Mesenchymal stem cell (in vitro differentiated cells and primary cell): Measurements from ENCODE around the gene RNF166.
A peak's percentile ranks its signal among the peaks of the same experiment; 100 is the strongest.

Experiments used
- DNase-seq: peaks from one replicate; pipeline ENCODE4 v3.0.0-alpha.2; 2013
- H2AFZ ChIP-seq: one replicate; pipeline ENCODE4 v1.6.1; 2013; ENCODE audit warnings: low read depth, mild to moderate bottlenecking, control low read depth, inconsistent platforms, low read length, moderate library complexity
- H2AK5ac ChIP-seq: 2 replicates; pipeline ENCODE4 v1.6.1; 2013; ENCODE audit warnings: low read length, moderate library complexity, mild to moderate bottlenecking, inconsistent platforms; ENCODE audit not compliant: severe bottlenecking
- H2BK120ac ChIP-seq: one replicate; pipeline ENCODE4 v1.6.1; 2013; ENCODE audit warnings: low read depth, mild to moderate bottlenecking, inconsistent platforms, low read length, moderate library complexity
- H2BK12ac ChIP-seq, 2 experiments: one replicate each; pipeline ENCODE4 v1.6.1; 2013; ENCODE audit warnings: inconsistent platforms in 2 of 2, low read length in 2 of 2, mild to moderate bottlenecking in 2 of 2, moderate library complexity in 2 of 2, control low read depth in 1 of 2
- H2BK15ac ChIP-seq: one replicate; pipeline ENCODE4 v1.6.1; 2013; ENCODE audit warnings: mild to moderate bottlenecking, low read depth, inconsistent platforms; ENCODE audit not compliant: poor library complexity, severe bottlenecking
- H2BK5ac ChIP-seq: 2 replicates; pipeline ENCODE4 v1.6.1; 2013; ENCODE audit warnings: low read depth, mild to moderate bottlenecking, low read length, control low read depth, inconsistent platforms; ENCODE audit not compliant: poor library complexity, severe bottlenecking
- H3K14ac ChIP-seq, 2 experiments: one replicate each; pipeline ENCODE4 v1.6.1; 2013; ENCODE audit warnings: inconsistent platforms in 2 of 2, low read length in 2 of 2, control low read depth in 1 of 2, mild to moderate bottlenecking in 1 of 2, moderate library complexity in 1 of 2
- H3K18ac ChIP-seq, 2 experiments: one replicate each; pipeline ENCODE4 v1.6.1; 2013; ENCODE audit warnings: inconsistent platforms in 2 of 2, low read length in 2 of 2, control low read depth in 1 of 2, low read depth in 1 of 2, mild to moderate bottlenecking in 1 of 2
- H3K23ac ChIP-seq, 2 experiments: one replicate each; pipeline ENCODE4 v1.6.1; 2013; ENCODE audit warnings: inconsistent platforms in 2 of 2, low read length in 2 of 2, mild to moderate bottlenecking in 2 of 2, moderate library complexity in 2 of 2, control low read depth in 1 of 2
- H3K27ac ChIP-seq: 2 replicates; pipeline ENCODE4 v1.5.1; 2013; ENCODE audit warnings: mild to moderate bottlenecking, moderate library complexity, low read length, control low read depth, inconsistent platforms; ENCODE audit not compliant: poor library complexity, severe bottlenecking
- H3K27me3 ChIP-seq, 2 experiments: 2 replicates each; pipeline versions ENCODE4 v1.6.1 to v1.7.0; 2013; ENCODE audit warnings: low read length in 2 of 2, mild to moderate bottlenecking in 2 of 2, moderate library complexity in 2 of 2, control low read depth in 1 of 2, inconsistent platforms in 1 of 2; ENCODE audit not compliant: control insufficient read depth in 1 of 2, insufficient read depth in 1 of 2
- H3K36me3 ChIP-seq, 2 experiments: 2 replicates each; pipeline versions ENCODE4 v1.6.1 to v1.7.0; 2013; ENCODE audit warnings: low read length in 2 of 2, control low read depth in 1 of 2, inconsistent platforms in 1 of 2, low read depth in 1 of 2, mild to moderate bottlenecking in 1 of 2; ENCODE audit not compliant: insufficient read depth in 2 of 2, control insufficient read depth in 1 of 2
- H3K4ac ChIP-seq, 2 experiments: one replicate each; pipeline ENCODE4 v1.6.1; 2013; ENCODE audit warnings: inconsistent platforms in 2 of 2, low read length in 2 of 2, mild to moderate bottlenecking in 2 of 2, moderate library complexity in 2 of 2, control low read depth in 1 of 2, low read depth in 1 of 2
- H3K4me1 ChIP-seq: 2 replicates; pipeline ENCODE4 v1.6.1; 2013; ENCODE audit warnings: low read depth, low read length, control low read depth; ENCODE audit not compliant: control insufficient read depth, insufficient read depth
- H3K4me2 ChIP-seq: 2 replicates; pipeline ENCODE4 v1.6.1; 2013; ENCODE audit warnings: low read length, mild to moderate bottlenecking, inconsistent platforms; ENCODE audit not compliant: poor library complexity, severe bottlenecking
- H3K4me3 ChIP-seq, 2 experiments: 2 replicates each; pipeline versions ENCODE4 v1.5.1 to v1.7.0; 2013; ENCODE audit warnings: low read length in 2 of 2, mild to moderate bottlenecking in 2 of 2, control low read depth in 1 of 2, low read depth in 1 of 2; ENCODE audit not compliant: insufficient read depth in 1 of 2
- H3K79me1 ChIP-seq: replicated peaks from 2 replicates; pipeline ENCODE4 v1.6.1; 2013; ENCODE audit warnings: mild to moderate bottlenecking, control low read depth, low read length, inconsistent platforms; ENCODE audit not compliant: poor library complexity, severe bottlenecking
- H3K9ac ChIP-seq: 2 replicates; pipeline ENCODE4 v1.7.0; 2013; ENCODE audit warnings: mild to moderate bottlenecking, low read length, moderate library complexity
- H3K9me3 ChIP-seq: 2 replicates; pipeline ENCODE4 v1.7.0; 2013; ENCODE audit warnings: mild to moderate bottlenecking, low read length; ENCODE audit not compliant: control insufficient read depth
- H4K8ac ChIP-seq: one replicate; pipeline ENCODE4 v1.6.1; 2013; ENCODE audit warnings: inconsistent platforms, mild to moderate bottlenecking, low read length, moderate library complexity
- H4K91ac ChIP-seq: one replicate; pipeline ENCODE4 v1.6.1; 2013; ENCODE audit warnings: mild to moderate bottlenecking, low read length, inconsistent platforms
- WGBS: methylation state at CpG from one replicate; pipeline ENCODE4 v1.1.7; 2013; ENCODE audit warnings: mixed read lengths; 5-methylcytosine and 5-hydroxymethylcytosine counted together

The RNF166 gene

GRCh38 chr16:88749358-88749757 lies 43.1 kb upstream of the RNF166 start:
- H3K14ac ChIP-seq: no peak overlapping the region
- H3K4ac ChIP-seq: no peak overlapping the region
- peaks cover 26% of the 10 kb centered on the region for H3K4me1 ChIP-seq
- no peak overlapping the region for H3K27ac ChIP-seq
- H2BK5ac ChIP-seq: no peak overlapping the region
- no peak for DNase-seq
- H2BK12ac ChIP-seq: no peak overlapping the region
- H3K79me1 ChIP-seq: peaks cover 41% of the 10 kb centered on the region
- no peak overlapping the region for H2AK5ac ChIP-seq
- no peak overlapping the region for H3K18ac ChIP-seq
- no peak overlapping the region for H2BK15ac ChIP-seq
- 98% methylated on average over 26 of the region's 26 CpGs for WGBS
- H2BK120ac ChIP-seq: no peak overlapping the region
- peaks cover 5 to 60% of the 10 kb centered on the region in 2 experiments for H3K36me3 ChIP-seq
- H3K27me3 ChIP-seq: no peaks in the 10 kb centered on the region
- no peaks in the 10 kb centered on the region for H3K9me3 ChIP-seq
- no peak overlapping the region for H3K4me2 ChIP-seq
- H2AFZ ChIP-seq: no peak overlapping the region
- H4K8ac ChIP-seq: no peak overlapping the region
- peak overlapping the region; percentile 66 for H4K91ac ChIP-seq
- no peak overlapping the region for H3K9ac ChIP-seq
- H3K23ac ChIP-seq: no peak overlapping the region
- H3K4me3 ChIP-seq: no peak overlapping the region

DNA sequence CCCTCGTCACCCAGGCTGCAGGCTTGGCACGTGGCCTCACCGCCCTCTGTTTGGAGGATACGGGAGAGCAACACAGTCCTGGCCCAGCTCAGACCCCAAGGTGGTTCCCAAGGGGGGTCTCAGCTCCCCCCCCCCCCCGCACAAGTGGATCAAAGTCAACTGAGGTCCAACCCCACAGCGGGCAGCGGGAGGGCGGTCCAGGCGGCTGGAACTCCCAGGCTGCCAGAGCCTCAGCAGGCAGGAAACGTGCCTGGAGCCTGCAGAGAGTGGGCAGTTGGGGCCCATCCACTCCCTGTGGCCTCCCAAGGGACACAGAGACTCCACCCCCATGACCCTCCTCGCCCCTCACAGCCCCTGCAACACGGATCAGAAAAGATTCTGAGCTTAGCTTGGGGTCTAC lies 42.2 kb upstream of the RNF166 start:
- no peaks in the 10 kb centered on the region for H3K9me3 ChIP-seq
- no peak overlapping the region for H2BK5ac ChIP-seq
- peaks cover 5 to 65% of the 10 kb centered on the region in 2 experiments for H3K36me3 ChIP-seq
- peak overlapping the region; percentile 56 for H4K91ac ChIP-seq
- H3K4me2 ChIP-seq: no peak overlapping the region
- H3K27ac ChIP-seq: no peak overlapping the region
- peaks cover 44% of the 10 kb centered on the region for H3K79me1 ChIP-seq
- no peak overlapping the region for H4K8ac ChIP-seq
- no peak overlapping the region for H3K18ac ChIP-seq
- H2BK15ac ChIP-seq: no peak overlapping the region
- H2AK5ac ChIP-seq: no peak overlapping the region
- H3K9ac ChIP-seq: no peak overlapping the region
- H2AFZ ChIP-seq: no peak overlapping the region
- no peak overlapping the region for H3K4me3 ChIP-seq
- peaks cover 24% of the 10 kb centered on the region for H3K4me1 ChIP-seq
- no peaks in the 10 kb centered on the region for H3K27me3 ChIP-seq
- 93% methylated on average over 11 of the region's 12 CpGs for WGBS
- no peak overlapping the region for H2BK120ac ChIP-seq
- H3K4ac ChIP-seq: no peak overlapping the region
- no peak overlapping the region for H3K14ac ChIP-seq
- DNase-seq: no peak
- H3K23ac ChIP-seq: no peak overlapping the region
- H2BK12ac ChIP-seq: no peak overlapping the region

GRCh38 chr16:88747588-88748301 lies 41.5 kb upstream of the RNF166 start:
- Histone ChIP-seq H3K23ac (no peak overlapping the region), H3K79me1 (peaks cover 48% of the 10 kb centered on the region), H3K27me3 (no peaks in the 10 kb centered on the region), H3K36me3 (peaks cover 5 to 68% of the 10 kb centered on the region in 2 experiments), H2BK120ac (no peak overlapping the region), H3K18ac (no peak overlapping the region), H3K14ac (no peak overlapping the region), H4K91ac (peak overlapping the region; percentile 56), H2BK5ac (no peak overlapping the region), H3K4me1 (peaks cover 24% of the 10 kb centered on the region), H3K4me3 (no peak overlapping the region), H3K27ac (no peak overlapping the region), H3K9me3 (no peaks in the 10 kb centered on the region), H4K8ac (no peak overlapping the region), H3K9ac (no peak overlapping the region), H2BK12ac (no peak overlapping the region), H2BK15ac (no peak overlapping the region), H2AFZ (no peak overlapping the region), H2AK5ac (no peak overlapping the region), H3K4ac (no peak overlapping the region), H3K4me2 (no peak overlapping the region)
- WGBS: 90% methylated on average over 26 of the region's 26 CpGs
- peak; percentile 41 for DNase-seq

GRCh38 chr16:88746506-88746905 lies 40.3 kb upstream of the RNF166 start:
- H3K79me1 ChIP-seq: peaks cover 49% of the 10 kb centered on the region
- H2BK120ac ChIP-seq: no peak overlapping the region
- H3K4me2 ChIP-seq: no peak overlapping the region
- DNase-seq: no peak
- H4K91ac ChIP-seq: no peak overlapping the region
- no peak overlapping the region for H2AFZ ChIP-seq
- H3K27ac ChIP-seq: no peak overlapping the region
- H3K4ac ChIP-seq: no peak overlapping the region
- no peak overlapping the region for H3K23ac ChIP-seq
- no peaks in the 10 kb centered on the region for H3K27me3 ChIP-seq
- peaks cover 30% of the 10 kb centered on the region for H3K4me1 ChIP-seq
- H3K9ac ChIP-seq: peak overlapping the region; percentile 49
- H3K14ac ChIP-seq: no peak overlapping the region
- no peak overlapping the region for H2BK5ac ChIP-seq
- no peak overlapping the region for H4K8ac ChIP-seq
- no peak overlapping the region for H2BK12ac ChIP-seq
- no peak overlapping the region for H3K4me3 ChIP-seq
- H3K36me3 ChIP-seq: peaks cover 4 to 68% of the 10 kb centered on the region in 2 experiments
- H2BK15ac ChIP-seq: no peak overlapping the region
- 89% methylated on average over 17 of the region's 17 CpGs for WGBS
- no peak overlapping the region for H2AK5ac ChIP-seq
- no peak overlapping the region for H3K18ac ChIP-seq
- no peaks in the 10 kb centered on the region for H3K9me3 ChIP-seq
